ENCODE measurements around the gene PIP5K1A. TPM values are rescaled to one million over a fixed set of nuclear protein-coding genes. Genes with fewer than 3 reads are reported as not detected.

Gene PIP5K1A
- total and polyA plus RNA-seq, 9 of the 15 experiments (the other 6 are each of a cell fraction or from before 2014, with no cell fraction given) = 1.9 to 42.4 (median 18.8) TPM

GRCh38 chr1:151266821-151267220, 68.5 kb downstream of the PIP5K1A start:
- FAIRE-seq = no peak
- POLR2A ChIA-PET = interaction anchor here (1.3 to 3.8 kb wide), 4 partner anchors 10 to 15 kb away, joined by 6 to 29 read pairs (median 7); partner anchors contain the start of genes PSMD4 and ZNF687

GRCh38 chr1:151267760-151268159, 69.4 kb downstream of the PIP5K1A start:
- ChIA-PET CTCF (ENCODE audit: low intra/inter-chr PET ratio) (no interaction called here), POLR2A (interaction anchor here (1.3 to 3.8 kb wide), 3 partner anchors 11 to 16 kb away, joined by 6 to 29 read pairs (median 7); partner anchors contain the start of gene ZNF687)
- no peak overlapping the region for H2AFZ ChIP-seq (ENCODE audit: low read depth, low read length)
- H3K4me1 ChIP-seq (replicated peaks in 1 of 2; ENCODE audit: control insufficient read depth in 2 of 2, insufficient read depth in 2 of 2, low read length in 2 of 2) = peaks cover 0 to 5% of the 10 kb centered on the region in 2 experiments; a peak in 1 of 5 replicates
- FAIRE-seq (no peak), ATAC-seq (peak; percentile 29; the same call in 1 of the 3 replicates), DNase-seq (ENCODE audit: extremely low read depth in 1 of 4, low spot score in 3 of 4) (no peak)
- H3K9ac ChIP-seq (ENCODE audit: insufficient read depth in 1 of 2, low read depth in 2 of 2, low read length in 2 of 2) = no peak overlapping the region
- no peak overlapping the region for H3K4me3 ChIP-seq
- 72% methylated on average over 4 of the region's 4 CpGs for WGBS (ENCODE audit: insufficient coverage, low coverage, missing lambda C conversion rate)
- intact Hi-C loops (cut with micrococcal nuclease) = no loop called here
- H3K9me1 ChIP-seq (ENCODE audit: control insufficient read depth, insufficient read depth, low read length) = no peaks in the 10 kb centered on the region
- no peaks in the 10 kb centered on the region for H3K79me2 ChIP-seq (ENCODE audit: control insufficient read depth, insufficient read depth, low read length)
- no TSS peak for BruUV-seq (replicated peaks)
- no peak overlapping the region for H3K4me2 ChIP-seq (ENCODE audit: insufficient read depth, low read length)
- in situ Hi-C loops (cut with MboI) = no loop called here
- H3K9me3 ChIP-seq (replicated peaks; ENCODE audit: control insufficient read depth, insufficient read depth, low read depth, low read length) = no peaks in the 10 kb centered on the region
- no peaks in the 10 kb centered on the region for H3K27me3 ChIP-seq (ENCODE audit: control insufficient read depth in 2 of 2, insufficient read depth in 2 of 2, low read length in 2 of 2)
- no peak overlapping the region for H3K27ac ChIP-seq (ENCODE audit: extremely low read depth, low read depth, low read length)
- H3K36me3 ChIP-seq (ENCODE audit: control insufficient read depth, insufficient read depth, low read length) = peaks cover 66% of the 10 kb centered on the region
- no peaks in the 10 kb centered on the region for H4K20me1 ChIP-seq (replicated peaks; ENCODE audit: control insufficient read depth, insufficient read depth, low read length)
- no peak for TF ChIP-seq SNIP1 (IDR thresholded peaks at IDR 0.05; ENCODE audit: low read depth)
- no peak for TF ChIP-seq KLF13 (tag; IDR thresholded peaks at IDR 0.05; ENCODE audit: borderline replicate concordance, low read depth)
- TF ChIP-seq ZBTB34 (CRISPR knock-in tag; IDR thresholded peaks at IDR 0.05) = no peak
- no peak for TF ChIP-seq ATF1 (CRISPR knock-in tag; IDR thresholded peaks at IDR 0.05)
- no peak for TF ChIP-seq ATF1 (tag; IDR thresholded peaks at IDR 0.05)
- no peak for TF ChIP-seq BDP1 (IDR thresholded peaks at IDR 0.05; ENCODE audit: insufficient read depth, insufficient read length)
- no peak for TF ChIP-seq CBFA2T2 (conservative IDR thresholded peaks at IDR 0.05)
- no peak for TF ChIP-seq STAT6 (CRISPR knock-in tag; IDR thresholded peaks at IDR 0.05)

More at GRCh38 chr1:151266821-151267220, 68.5 kb downstream of the PIP5K1A start:
- 78% methylated on average over 7 of the region's 8 CpGs for WGBS (ENCODE audit: insufficient coverage, low coverage, missing lambda C conversion rate)
- Histone ChIP-seq H3K9me3 (replicated peaks; ENCODE audit: control insufficient read depth, insufficient read depth, low read depth, low read length) (no peaks in the 10 kb centered on the region), H3K4me1 (replicated peaks in 1 of 2; ENCODE audit: control insufficient read depth in 2 of 2, insufficient read depth in 2 of 2, low read length in 2 of 2) (peaks cover 0 to 5% of the 10 kb centered on the region in 2 experiments; a peak in 1 of 5 replicates), H3K4me3 (no peak overlapping the region), H4K20me1 (replicated peaks; ENCODE audit: control insufficient read depth, insufficient read depth, low read length) (no peaks in the 10 kb centered on the region), H3K27ac (ENCODE audit: extremely low read depth, low read depth, low read length) (no peak overlapping the region), H2AFZ (ENCODE audit: low read depth, low read length) (no peak overlapping the region), H3K36me3 (ENCODE audit: control insufficient read depth, insufficient read depth, low read length) (peaks cover 75% of the 10 kb centered on the region), H3K4me2 (ENCODE audit: insufficient read depth, low read length) (no peak overlapping the region), H3K9me1 (ENCODE audit: control insufficient read depth, insufficient read depth, low read length) (no peaks in the 10 kb centered on the region), H3K79me2 (ENCODE audit: control insufficient read depth, insufficient read depth, low read length) (peaks cover 4% of the 10 kb centered on the region; the same call in 1 of the 3 replicates), H3K27me3 (ENCODE audit: control insufficient read depth in 2 of 2, insufficient read depth in 2 of 2, low read length in 2 of 2) (no peaks in the 10 kb centered on the region), H3K9ac (ENCODE audit: insufficient read depth in 1 of 2, low read depth in 2 of 2, low read length in 2 of 2) (no peak overlapping the region)
- no peak for DNase-seq (ENCODE audit: extremely low read depth in 1 of 4, low spot score in 3 of 4)
- in situ Hi-C loops (cut with MboI) = no loop called here
- no peak for ATAC-seq
- CTCF ChIA-PET (ENCODE audit: low intra/inter-chr PET ratio) = interaction anchor here (0.7 kb wide), 1 partner anchor 39 kb away, joined by 3 read pairs; no protein-coding TSS in a partner anchor
- TF ChIP-seq MAFG (tag; conservative IDR thresholded peaks at IDR 0.05) (peak; percentile 30; the same call in 1 of the 2 replicates), C11orf30 (IDR thresholded peaks at IDR 0.05; ENCODE audit: low read depth) (peak; percentile 27; the same call in 1 of the 2 replicates), ZNF316 (IDR thresholded peaks at IDR 0.05) (peak; percentile 55), FOXA1 (IDR thresholded peaks at IDR 0.05; ENCODE audit: borderline replicate concordance) (no peak), MAFF (IDR thresholded peaks at IDR 0.05; ENCODE audit: low read length) (0 out of 2 replicates have a peak, but pooled peaks have one; percentile 18)
- BruUV-seq (replicated peaks) = no TSS peak
- intact Hi-C loops (cut with micrococcal nuclease) = no loop called here

Data from K562 (cell line).